ENCODE results near the gene LEMD3.

- TF ChIP-seq CTCF (IDR thresholded peaks at IDR 0.05): no peak
- TF ChIP-seq, protein P1, sequence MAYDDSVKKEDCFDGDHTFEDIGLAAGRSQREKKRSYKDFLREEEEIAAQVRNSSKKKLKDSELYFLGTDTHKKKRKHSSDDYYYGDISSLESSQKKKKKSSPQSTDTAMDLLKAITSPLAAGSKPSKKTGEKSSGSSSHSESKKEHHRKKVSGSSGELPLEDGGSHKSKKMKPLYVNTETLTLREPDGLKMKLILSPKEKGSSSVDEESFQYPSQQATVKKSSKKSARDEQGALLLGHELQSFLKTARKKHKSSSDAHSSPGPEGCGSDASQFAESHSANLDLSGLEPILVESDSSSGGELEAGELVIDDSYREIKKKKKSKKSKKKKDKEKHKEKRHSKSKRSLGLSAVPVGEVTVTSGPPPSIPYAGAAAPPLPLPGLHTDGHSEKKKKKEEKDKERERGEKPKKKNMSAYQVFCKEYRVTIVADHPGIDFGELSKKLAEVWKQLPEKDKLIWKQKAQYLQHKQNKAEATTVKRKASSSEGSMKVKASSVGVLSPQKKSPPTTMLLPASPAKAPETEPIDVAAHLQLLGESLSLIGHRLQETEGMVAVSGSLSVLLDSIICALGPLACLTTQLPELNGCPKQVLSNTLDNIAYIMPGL (CRISPR knock-in tag; IDR thresholded peaks at IDR 0.05; ENCODE audit: borderline replicate concordance): no peak
- no peak for TF ChIP-seq CEBPB (IDR thresholded peaks at IDR 0.05)
- no peak for TF ChIP-seq EP300 (IDR thresholded peaks at IDR 0.05)
- no peak for TF ChIP-seq KDM5A (IDR thresholded peaks at IDR 0.05)
- TF ChIP-seq POLR2A (IDR thresholded peaks at IDR 0.05; ENCODE audit: low read length): no peak
- no peak for TF ChIP-seq PHF8 (IDR thresholded peaks at IDR 0.05; ENCODE audit: borderline replicate concordance, low read depth)
- TF ChIP-seq, protein P2, sequence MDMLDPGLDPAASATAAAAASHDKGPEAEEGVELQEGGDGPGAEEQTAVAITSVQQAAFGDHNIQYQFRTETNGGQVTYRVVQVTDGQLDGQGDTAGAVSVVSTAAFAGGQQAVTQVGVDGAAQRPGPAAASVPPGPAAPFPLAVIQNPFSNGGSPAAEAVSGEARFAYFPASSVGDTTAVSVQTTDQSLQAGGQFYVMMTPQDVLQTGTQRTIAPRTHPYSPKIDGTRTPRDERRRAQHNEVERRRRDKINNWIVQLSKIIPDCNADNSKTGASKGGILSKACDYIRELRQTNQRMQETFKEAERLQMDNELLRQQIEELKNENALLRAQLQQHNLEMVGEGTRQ (IDR thresholded peaks at IDR 0.05): no peak
- no peak for TF ChIP-seq CHD2 (IDR thresholded peaks at IDR 0.05; ENCODE audit: low read length, partially characterized antibody)
- TF ChIP-seq, protein P3, sequence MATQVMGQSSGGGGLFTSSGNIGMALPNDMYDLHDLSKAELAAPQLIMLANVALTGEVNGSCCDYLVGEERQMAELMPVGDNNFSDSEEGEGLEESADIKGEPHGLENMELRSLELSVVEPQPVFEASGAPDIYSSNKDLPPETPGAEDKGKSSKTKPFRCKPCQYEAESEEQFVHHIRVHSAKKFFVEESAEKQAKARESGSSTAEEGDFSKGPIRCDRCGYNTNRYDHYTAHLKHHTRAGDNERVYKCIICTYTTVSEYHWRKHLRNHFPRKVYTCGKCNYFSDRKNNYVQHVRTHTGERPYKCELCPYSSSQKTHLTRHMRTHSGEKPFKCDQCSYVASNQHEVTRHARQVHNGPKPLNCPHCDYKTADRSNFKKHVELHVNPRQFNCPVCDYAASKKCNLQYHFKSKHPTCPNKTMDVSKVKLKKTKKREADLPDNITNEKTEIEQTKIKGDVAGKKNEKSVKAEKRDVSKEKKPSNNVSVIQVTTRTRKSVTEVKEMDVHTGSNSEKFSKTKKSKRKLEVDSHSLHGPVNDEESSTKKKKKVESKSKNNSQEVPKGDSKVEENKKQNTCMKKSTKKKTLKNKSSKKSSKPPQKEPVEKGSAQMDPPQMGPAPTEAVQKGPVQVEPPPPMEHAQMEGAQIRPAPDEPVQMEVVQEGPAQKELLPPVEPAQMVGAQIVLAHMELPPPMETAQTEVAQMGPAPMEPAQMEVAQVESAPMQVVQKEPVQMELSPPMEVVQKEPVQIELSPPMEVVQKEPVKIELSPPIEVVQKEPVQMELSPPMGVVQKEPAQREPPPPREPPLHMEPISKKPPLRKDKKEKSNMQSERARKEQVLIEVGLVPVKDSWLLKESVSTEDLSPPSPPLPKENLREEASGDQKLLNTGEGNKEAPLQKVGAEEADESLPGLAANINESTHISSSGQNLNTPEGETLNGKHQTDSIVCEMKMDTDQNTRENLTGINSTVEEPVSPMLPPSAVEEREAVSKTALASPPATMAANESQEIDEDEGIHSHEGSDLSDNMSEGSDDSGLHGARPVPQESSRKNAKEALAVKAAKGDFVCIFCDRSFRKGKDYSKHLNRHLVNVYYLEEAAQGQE (IDR thresholded peaks at IDR 0.05): no peak
- TF ChIP-seq, protein P4, sequence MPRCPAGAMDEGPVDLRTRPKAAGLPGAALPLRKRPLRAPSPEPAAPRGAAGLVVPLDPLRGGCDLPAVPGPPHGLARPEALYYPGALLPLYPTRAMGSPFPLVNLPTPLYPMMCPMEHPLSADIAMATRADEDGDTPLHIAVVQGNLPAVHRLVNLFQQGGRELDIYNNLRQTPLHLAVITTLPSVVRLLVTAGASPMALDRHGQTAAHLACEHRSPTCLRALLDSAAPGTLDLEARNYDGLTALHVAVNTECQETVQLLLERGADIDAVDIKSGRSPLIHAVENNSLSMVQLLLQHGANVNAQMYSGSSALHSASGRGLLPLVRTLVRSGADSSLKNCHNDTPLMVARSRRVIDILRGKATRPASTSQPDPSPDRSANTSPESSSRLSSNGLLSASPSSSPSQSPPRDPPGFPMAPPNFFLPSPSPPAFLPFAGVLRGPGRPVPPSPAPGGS (IDR thresholded peaks at IDR 0.05): no peak
- no peak for TF ChIP-seq JUNB (IDR thresholded peaks at IDR 0.05)
- no peak for TF ChIP-seq CBX8 (IDR thresholded peaks at IDR 0.05)
These were observed 12.8 kb downstream of the LEMD3 start for GRCh38 chr12:65182012-65182739.

Data from A549 (cell line).